GM12878 (cell line): ENCODE results near the gene FZR1. TPM values are rescaled to one million over a fixed set of nuclear protein-coding genes. Genes with fewer than 3 reads are reported as not detected.

Experiments
- ATAC-seq: fragments of 200-7000 bp; cut with Tn5 transposase; 3 replicates; pipeline ENCODE4 v1.9.1; 2020; ENCODE audit warnings: mild to moderate bottlenecking, moderate library complexity
- BruUV-seq: library from RNA; stranded (reverse); fragments of 400-500 nt; replicated peaks from 2 replicates; lab custom pipeline; 2021; lab: Mats Ljungman, UMichigan
- CTCF ChIA-PET: fragments of 300-600 bp; sonication (Branson Sonifier 250); formaldehyde crosslinking; extraction: SDS; loops from one replicate; lab custom pipeline; 2021; ENCODE audit warnings: inconsistent platforms; lab: Yijun Ruan, JAX
- POLR2A ChIA-PET: fragments of 350-600 bp; formaldehyde crosslinking; extraction: SDS; loops from one replicate; lab custom pipeline; 2021; ENCODE audit warnings: inconsistent platforms; lab: Charles Lee
- RAD21 ChIA-PET: fragments of 300-600 bp; sonication (Branson Sonifier 250); formaldehyde crosslinking; loops from one replicate; lab custom pipeline; 2023; ENCODE audit warnings: antibody characterized with exemption; ENCODE audit not compliant: unreplicated experiment; lab: Charles Lee
- SMC1A ChIA-PET: fragments of 300-600 bp; sonication (Branson Sonifier 250); formaldehyde crosslinking; loops from one replicate; lab custom pipeline; 2023; ENCODE audit not compliant: unreplicated experiment, uncharacterized antibody; lab: Charles Lee
- DNase-seq: peaks from one replicate; pipeline ENCODE4 v3.0.0-alpha.2; 2011; ENCODE audit warnings: low read depth, low spot score
- FAIRE-seq: peaks from 3 replicates; lab custom pipeline; 2011; peaks lifted over from hg19 to GRCh38; lab: Jason Lieb, UNC
- H2AFZ ChIP-seq: 2 replicates; pipeline ENCODE4 v1.6.0; 2011; ENCODE audit warnings: low read depth, low read length, control low read depth; ENCODE audit not compliant: control insufficient read depth
- H3K27ac ChIP-seq: 2 replicates; pipeline ENCODE4 v1.5.1; 2011; ENCODE audit warnings: control low read depth; ENCODE audit not compliant: control insufficient read depth, insufficient read depth
- H3K27me3 ChIP-seq, 2 experiments: replicated peaks in 1 of 2; 2 replicates each; pipeline versions ENCODE4 v1.6.0 to v1.6.1; 2011; ENCODE audit warnings: low read length in 1 of 2; ENCODE audit not compliant: control insufficient read depth in 2 of 2, insufficient read depth in 2 of 2
- H3K36me3 ChIP-seq, 2 experiments: 2 replicates each; pipeline ENCODE4 v1.5.1; 2011; ENCODE audit warnings: low read length in 1 of 2; ENCODE audit not compliant: control insufficient read depth in 2 of 2, insufficient read depth in 2 of 2
- H3K4me1 ChIP-seq: 2 replicates; pipeline ENCODE4 v1.6.1; 2011; ENCODE audit warnings: mild to moderate bottlenecking, low read length, moderate library complexity, mixed read lengths; ENCODE audit not compliant: control insufficient read depth, insufficient read depth
- H3K4me2 ChIP-seq: 2 replicates; pipeline ENCODE4 v1.6.0; 2011; ENCODE audit warnings: control low read depth; ENCODE audit not compliant: control insufficient read depth, insufficient read depth
- H3K4me3 ChIP-seq: fragments of 200-600 bp; sonication (generic); 2 replicates; pipeline ENCODE4 v1.5.1; 2016
- H3K79me2 ChIP-seq: 2 replicates; pipeline ENCODE4 v1.6.0; 2011; ENCODE audit warnings: low read length; ENCODE audit not compliant: control insufficient read depth, insufficient read depth
- H3K9ac ChIP-seq: 2 replicates; pipeline ENCODE4 v1.8.0; 2011; ENCODE audit warnings: low read length, control low read depth, mixed read lengths; ENCODE audit not compliant: control insufficient read depth, insufficient read depth
- H3K9me3 ChIP-seq: replicated peaks from 3 replicates; pipeline ENCODE4 v1.5.1; 2011; ENCODE audit warnings: mild to moderate bottlenecking, low read length; ENCODE audit not compliant: control insufficient read depth, insufficient read depth
- H4K20me1 ChIP-seq: 2 replicates; pipeline ENCODE4 v1.6.0; 2011; ENCODE audit not compliant: control insufficient read depth, insufficient read depth
- ATF7 ChIP-seq: fragments of 450-650 bp; IDR thresholded peaks from 2 replicates; pipeline ENCODE4 v1.6.1; 2016; ENCODE audit warnings: low read depth, mild to moderate bottlenecking
- CHD4 ChIP-seq: fragments of 200-600 bp; sonication (generic); IDR thresholded peaks from 2 replicates; pipeline ENCODE4 v1.6.1; 2016; ENCODE audit warnings: mild to moderate bottlenecking
- EED ChIP-seq: sonication (generic); IDR thresholded peaks from 2 replicates; pipeline ENCODE4 v1.6.1; 2016; ENCODE audit warnings: antibody characterized with exemption, low read depth
- MXI1 ChIP-seq: fragments of 150-350 bp; IDR thresholded peaks from 2 replicates; pipeline ENCODE4 v1.6.1; 2011; ENCODE audit warnings: low read depth, mild to moderate bottlenecking, inconsistent platforms, low read length, improper control_type of control experiment
- SREBF2 ChIP-seq: IDR thresholded peaks from 2 replicates; pipeline ENCODE4 v1.6.1; 2012; ENCODE audit warnings: mild to moderate bottlenecking, low read length
- WGBS: methylation state at CpG from one replicate; pipeline ENCODE4 v1.1.6; 2016; ENCODE audit warnings: low lambda C conversion rate; ENCODE audit not compliant: insufficient replicate concordance, insufficient coverage; ENCODE audit errors: missing lambda C conversion rate; 5-methylcytosine and 5-hydroxymethylcytosine counted together
- in situ Hi-C: fragments of 300-500 bp; cut with MboI; formaldehyde crosslinking; loops from 9 replicates; pipeline ENCODE4 v1.14.3; 2018; ENCODE audit warnings: mixed read lengths
- intact Hi-C: fragments of 100-400 bp; cut with micrococcal nuclease; formaldehyde crosslinking; loops from one replicate; pipeline ENCODE4 v1.14.2; 2022; ENCODE audit not compliant: unreplicated experiment
- polyA plus RNA-seq, 11 experiments: library from polyadenylated mRNA; depleted of rRNA in 4 of 11; unstranded in 6 of 11; stranded (reverse) in 5 of 11; fragments of >200 nt; fragmentation: Nextera tagmentation in 4 of 11; fragmentation: Illumina TruSeq in 1 of 11; extraction: Ambion mirVana in 4 of 11; extraction: Trizol in 1 of 11; gene quantifications; 1 replicate in 1 of 11; 2 replicates in 10 of 11; pipeline versions ENCODE4 v1.2.1 to v1.2.3, GENCODE V29; 2011 to 2016; ENCODE audit warnings: inconsistent platforms in 2 of 11, missing spikeins in 2 of 11, low read depth in 1 of 11
- total RNA-seq, 4 experiments: library from RNA; depleted of rRNA in 3 of 4; stranded (reverse); fragments of >200 nt in 3 of 4; fragmentation: Illumina TruSeq in 1 of 4; extraction: Trizol in 1 of 4; gene quantifications; 2 replicates each; pipeline versions ENCODE4 v1.2.1 to v1.2.3, GENCODE V29; 2013 to 2021
- TF ChIP-seq, protein P1 (sequence below): fragments of 450-650 bp; IDR thresholded peaks from 2 replicates; pipeline ENCODE4 v1.6.1; 2016; ENCODE audit warnings: mild to moderate bottlenecking
- TF ChIP-seq, protein P2 (sequence below): fragments of 450-650 bp; formaldehyde crosslinking; IDR thresholded peaks from 2 replicates; pipeline ENCODE4 v1.4.0; 2020; ENCODE audit warnings: mild to moderate bottlenecking, moderate library complexity
- TF ChIP-seq, protein P3 (sequence below): IDR thresholded peaks from 2 replicates; pipeline ENCODE4 v1.6.1; 2012; ENCODE audit warnings: low read length, inconsistent platforms
- TF ChIP-seq, protein P4 (sequence below): fragments of 450-650 bp; IDR thresholded peaks from 2 replicates; pipeline ENCODE4 v1.6.1; 2018; ENCODE audit warnings: borderline replicate concordance, mild to moderate bottlenecking; ENCODE audit not compliant: partially characterized antibody

FZR1 gene
- total and polyA plus RNA-seq, 10 of the 15 experiments (the other 5 are each of a cell fraction or from before 2014, with no cell fraction given) = 0.11 to 44.2 (median 29.3) TPM

DNA sequence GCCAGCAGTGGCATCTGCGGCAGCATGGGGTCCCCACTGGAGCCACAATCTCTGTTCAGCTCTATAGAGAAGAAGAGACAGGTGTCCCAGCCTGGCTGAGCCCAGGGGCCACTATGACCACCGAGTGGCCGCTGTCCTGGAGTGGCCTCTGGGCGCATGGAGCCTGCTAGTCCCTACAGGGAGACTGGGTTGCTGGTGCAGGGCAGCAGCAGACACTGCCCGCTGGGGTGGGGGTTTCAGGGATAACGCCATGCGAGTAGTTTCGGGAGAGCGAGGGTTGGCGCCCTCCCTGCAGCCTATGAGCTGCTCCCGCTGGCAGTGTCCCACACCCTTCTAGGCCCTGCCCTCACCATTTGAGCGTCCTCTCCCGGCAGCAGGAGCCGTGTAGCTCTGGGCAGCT is 22.0 kb downstream of the FZR1 start (continued):
- TF ChIP-seq, protein P1, sequence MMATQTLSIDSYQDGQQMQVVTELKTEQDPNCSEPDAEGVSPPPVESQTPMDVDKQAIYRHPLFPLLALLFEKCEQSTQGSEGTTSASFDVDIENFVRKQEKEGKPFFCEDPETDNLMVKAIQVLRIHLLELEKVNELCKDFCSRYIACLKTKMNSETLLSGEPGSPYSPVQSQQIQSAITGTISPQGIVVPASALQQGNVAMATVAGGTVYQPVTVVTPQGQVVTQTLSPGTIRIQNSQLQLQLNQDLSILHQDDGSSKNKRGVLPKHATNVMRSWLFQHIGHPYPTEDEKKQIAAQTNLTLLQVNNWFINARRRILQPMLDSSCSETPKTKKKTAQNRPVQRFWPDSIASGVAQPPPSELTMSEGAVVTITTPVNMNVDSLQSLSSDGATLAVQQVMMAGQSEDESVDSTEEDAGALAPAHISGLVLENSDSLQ = no peak
- TF ChIP-seq, protein P2, sequence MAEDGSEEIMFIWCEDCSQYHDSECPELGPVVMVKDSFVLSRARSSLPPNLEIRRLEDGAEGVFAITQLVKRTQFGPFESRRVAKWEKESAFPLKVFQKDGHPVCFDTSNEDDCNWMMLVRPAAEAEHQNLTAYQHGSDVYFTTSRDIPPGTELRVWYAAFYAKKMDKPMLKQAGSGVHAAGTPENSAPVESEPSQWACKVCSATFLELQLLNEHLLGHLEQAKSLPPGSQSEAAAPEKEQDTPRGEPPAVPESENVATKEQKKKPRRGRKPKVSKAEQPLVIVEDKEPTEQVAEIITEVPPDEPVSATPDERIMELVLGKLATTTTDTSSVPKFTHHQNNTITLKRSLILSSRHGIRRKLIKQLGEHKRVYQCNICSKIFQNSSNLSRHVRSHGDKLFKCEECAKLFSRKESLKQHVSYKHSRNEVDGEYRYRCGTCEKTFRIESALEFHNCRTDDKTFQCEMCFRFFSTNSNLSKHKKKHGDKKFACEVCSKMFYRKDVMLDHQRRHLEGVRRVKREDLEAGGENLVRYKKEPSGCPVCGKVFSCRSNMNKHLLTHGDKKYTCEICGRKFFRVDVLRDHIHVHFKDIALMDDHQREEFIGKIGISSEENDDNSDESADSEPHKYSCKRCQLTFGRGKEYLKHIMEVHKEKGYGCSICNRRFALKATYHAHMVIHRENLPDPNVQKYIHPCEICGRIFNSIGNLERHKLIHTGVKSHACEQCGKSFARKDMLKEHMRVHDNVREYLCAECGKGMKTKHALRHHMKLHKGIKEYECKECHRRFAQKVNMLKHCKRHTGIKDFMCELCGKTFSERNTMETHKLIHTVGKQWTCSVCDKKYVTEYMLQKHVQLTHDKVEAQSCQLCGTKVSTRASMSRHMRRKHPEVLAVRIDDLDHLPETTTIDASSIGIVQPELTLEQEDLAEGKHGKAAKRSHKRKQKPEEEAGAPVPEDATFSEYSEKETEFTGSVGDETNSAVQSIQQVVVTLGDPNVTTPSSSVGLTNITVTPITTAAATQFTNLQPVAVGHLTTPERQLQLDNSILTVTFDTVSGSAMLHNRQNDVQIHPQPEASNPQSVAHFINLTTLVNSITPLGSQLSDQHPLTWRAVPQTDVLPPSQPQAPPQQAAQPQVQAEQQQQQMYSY = no peak
- TF ChIP-seq ATF7 = no peak

DNA sequence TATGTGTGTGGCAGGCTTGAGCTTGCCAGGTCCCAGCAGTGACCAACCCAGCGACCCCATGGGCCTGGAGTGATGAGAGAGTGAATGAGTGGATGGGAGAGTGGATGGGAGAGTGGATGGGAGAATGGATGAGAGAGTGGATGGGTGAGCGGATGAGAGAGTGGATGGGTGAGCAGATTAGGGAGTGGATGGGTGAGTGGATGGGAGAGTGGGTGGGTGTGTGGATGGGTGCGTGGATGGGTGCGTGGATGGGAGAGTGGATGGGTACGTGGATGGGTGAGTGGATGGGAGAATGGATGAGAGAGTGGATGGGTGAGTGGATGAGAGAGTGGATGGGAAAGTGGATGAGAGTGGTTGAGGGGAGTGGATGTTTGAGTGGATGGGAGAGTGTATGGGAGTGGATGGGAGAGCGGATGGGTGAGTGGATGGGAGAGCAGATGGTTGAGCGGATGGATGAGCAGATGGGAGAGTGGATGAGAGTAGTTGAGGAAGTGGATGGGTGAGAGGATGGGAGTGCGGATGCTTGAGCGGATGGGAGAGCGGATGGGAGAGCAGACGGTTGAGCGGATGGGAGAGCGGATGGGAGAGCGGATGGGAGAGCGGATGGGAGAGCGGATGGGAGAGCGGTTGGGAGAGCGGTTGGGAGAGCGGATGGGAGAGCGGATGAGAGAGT is 22.6 kb downstream of the FZR1 start:
- H3K36me3 ChIP-seq = peaks cover 2 to 48% of the 10 kb centered on the region in 2 experiments; a peak in 3 of 4 replicates
- TF ChIP-seq CHD4 (no peak), SREBF2 (no peak), EED (no peak), MXI1 (no peak)
- TF ChIP-seq, protein P3, sequence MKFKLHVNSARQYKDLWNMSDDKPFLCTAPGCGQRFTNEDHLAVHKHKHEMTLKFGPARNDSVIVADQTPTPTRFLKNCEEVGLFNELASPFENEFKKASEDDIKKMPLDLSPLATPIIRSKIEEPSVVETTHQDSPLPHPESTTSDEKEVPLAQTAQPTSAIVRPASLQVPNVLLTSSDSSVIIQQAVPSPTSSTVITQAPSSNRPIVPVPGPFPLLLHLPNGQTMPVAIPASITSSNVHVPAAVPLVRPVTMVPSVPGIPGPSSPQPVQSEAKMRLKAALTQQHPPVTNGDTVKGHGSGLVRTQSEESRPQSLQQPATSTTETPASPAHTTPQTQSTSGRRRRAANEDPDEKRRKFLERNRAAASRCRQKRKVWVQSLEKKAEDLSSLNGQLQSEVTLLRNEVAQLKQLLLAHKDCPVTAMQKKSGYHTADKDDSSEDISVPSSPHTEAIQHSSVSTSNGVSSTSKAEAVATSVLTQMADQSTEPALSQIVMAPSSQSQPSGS = no peak
- TF ChIP-seq, protein P4, sequence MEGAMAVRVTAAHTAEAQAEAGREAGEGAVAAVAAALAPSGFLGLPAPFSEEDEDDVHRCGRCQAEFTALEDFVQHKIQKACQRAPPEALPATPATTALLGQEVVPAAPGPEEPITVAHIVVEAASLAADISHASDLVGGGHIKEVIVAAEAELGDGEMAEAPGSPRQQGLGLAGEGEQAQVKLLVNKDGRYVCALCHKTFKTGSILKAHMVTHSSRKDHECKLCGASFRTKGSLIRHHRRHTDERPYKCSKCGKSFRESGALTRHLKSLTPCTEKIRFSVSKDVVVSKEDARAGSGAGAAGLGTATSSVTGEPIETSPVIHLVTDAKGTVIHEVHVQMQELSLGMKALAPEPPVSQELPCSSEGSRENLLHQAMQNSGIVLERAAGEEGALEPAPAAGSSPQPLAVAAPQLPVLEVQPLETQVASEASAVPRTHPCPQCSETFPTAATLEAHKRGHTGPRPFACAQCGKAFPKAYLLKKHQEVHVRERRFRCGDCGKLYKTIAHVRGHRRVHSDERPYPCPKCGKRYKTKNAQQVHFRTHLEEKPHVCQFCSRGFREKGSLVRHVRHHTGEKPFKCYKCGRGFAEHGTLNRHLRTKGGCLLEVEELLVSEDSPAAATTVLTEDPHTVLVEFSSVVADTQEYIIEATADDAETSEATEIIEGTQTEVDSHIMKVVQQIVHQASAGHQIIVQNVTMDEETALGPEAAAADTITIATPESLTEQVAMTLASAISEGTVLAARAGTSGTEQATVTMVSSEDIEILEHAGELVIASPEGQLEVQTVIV = no peak
- 96% methylated on average over 16 of the region's 20 CpGs for WGBS
- H3K9ac ChIP-seq = no peak overlapping the region
- no peaks in the 10 kb centered on the region for H4K20me1 ChIP-seq
- in situ Hi-C loops = no loop called here
- no peaks in the 10 kb centered on the region for H3K4me1 ChIP-seq
- BruUV-seq = no TSS peak
- CTCF ChIA-PET = no interaction called here
- H2AFZ ChIP-seq = no peak overlapping the region
- no peak overlapping the region for H3K27ac ChIP-seq
- SMC1A ChIA-PET = no interaction called here
- H3K79me2 ChIP-seq = no peaks in the 10 kb centered on the region
- FAIRE-seq (no peak), ATAC-seq (no peak), DNase-seq (no peak)
- no peak overlapping the region for H3K4me2 ChIP-seq
- H3K27me3 ChIP-seq = no peaks in the 10 kb centered on the region
- intact Hi-C loops = no loop called here
- POLR2A ChIA-PET = no interaction called here
- H3K4me3 ChIP-seq = no peak overlapping the region
- RAD21 ChIA-PET = interaction anchor here (0.6 kb wide), 1 partner anchor 31 kb away, joined by 3 read pairs; no protein-coding TSS in a partner anchor
- no peaks in the 10 kb centered on the region for H3K9me3 ChIP-seq
